ENCODE results near the gene FCHO1.

FCHO1 gene

DNA sequence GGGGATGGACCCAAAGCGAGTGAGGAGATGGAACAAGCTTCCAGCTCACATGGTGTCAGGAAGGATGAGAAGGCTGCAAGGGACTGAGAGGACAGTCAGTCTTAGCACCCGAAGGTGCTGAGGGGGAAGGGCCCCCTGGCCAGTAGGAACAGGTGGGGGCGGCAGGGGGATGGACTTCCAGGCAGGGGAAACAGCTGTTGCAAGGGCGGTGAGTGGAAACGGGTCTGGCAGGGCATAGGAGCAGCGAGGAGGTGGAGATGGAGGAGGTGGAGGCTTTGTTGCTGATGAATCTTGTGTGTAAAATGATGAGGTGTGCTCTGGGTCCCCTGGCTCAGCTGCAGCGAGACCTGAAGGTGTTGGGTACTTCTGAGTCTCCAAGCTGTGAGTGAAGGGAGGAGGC is 30.8 kb upstream of the FCHO1 start:
- peaks cover 12 to 56% (median 52%) of the 10 kb centered on the region in 5 donors for H3K4me1 ChIP-seq (ENCODE audit: control insufficient read depth in 5 of 5, insufficient read depth in 5 of 5, low read length in 5 of 5)
- H3K9me3 ChIP-seq (ENCODE audit: control insufficient read depth in 5 of 5, low read length in 5 of 5), result no peaks in the 10 kb centered on the region
- H3K4me3 ChIP-seq (ENCODE audit: low read depth in 1 of 5, low read length in 5 of 5), result peak overlapping the region; percentile 81 to 91 (median 89)
- peak overlapping the region; percentile 37 for H3K27ac ChIP-seq (ENCODE audit: low read depth, low read length)
- no peaks in the 10 kb centered on the region for H3K27me3 ChIP-seq (ENCODE audit: control insufficient read depth in 5 of 5, insufficient read depth in 4 of 5, low read length in 5 of 5)
- H3K9ac ChIP-seq (ENCODE audit: low read length in 5 of 5), result peak overlapping the region in 4 of 5 donors; percentile 77 to 94 (median 88)
- peaks cover 0 to 22% (median 18%) of the 10 kb centered on the region in 5 donors for H3K36me3 ChIP-seq (ENCODE audit: control insufficient read depth in 5 of 5, insufficient read depth in 5 of 5, low read length in 5 of 5)

DNA sequence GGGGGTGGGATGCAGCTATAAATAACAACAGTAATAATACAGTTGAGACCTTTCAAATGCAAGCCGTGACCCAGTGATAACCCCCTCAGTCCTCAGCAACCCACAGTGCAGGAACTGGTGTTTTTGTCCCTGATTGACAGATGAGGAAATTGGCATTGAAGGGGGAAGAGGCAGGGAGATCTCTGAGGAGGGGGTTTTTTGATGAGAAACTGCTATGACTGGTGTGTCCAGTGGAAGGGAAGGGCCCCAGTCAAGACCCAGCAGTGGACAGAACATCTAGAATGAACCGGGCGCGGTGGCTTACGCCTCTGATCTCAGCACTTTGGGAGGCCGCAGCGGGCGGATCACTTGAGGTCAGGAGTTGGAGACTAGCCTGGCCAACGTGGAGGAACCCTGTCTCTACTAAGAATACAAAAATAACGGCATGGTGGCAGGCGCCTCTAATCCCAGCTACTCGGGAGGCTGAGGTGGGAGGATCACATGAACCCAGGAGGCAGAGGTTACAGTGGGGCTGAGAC is 30.1 kb upstream of the FCHO1 start:
- Histone ChIP-seq H3K27ac (ENCODE audit: low read depth, low read length) (peak overlapping the region; percentile 23), H3K4me3 (ENCODE audit: low read depth in 1 of 5, low read length in 5 of 5) (peak overlapping the region; percentile 81 to 91 (median 89)), H3K36me3 (ENCODE audit: control insufficient read depth in 5 of 5, insufficient read depth in 5 of 5, low read length in 5 of 5) (peaks cover 0 to 29% (median 25%) of the 10 kb centered on the region in 5 donors), H3K9me3 (ENCODE audit: control insufficient read depth in 5 of 5, low read length in 5 of 5) (no peaks in the 10 kb centered on the region), H3K4me1 (ENCODE audit: control insufficient read depth in 5 of 5, insufficient read depth in 5 of 5, low read length in 5 of 5) (peaks cover 12 to 56% (median 52%) of the 10 kb centered on the region in 5 donors), H3K27me3 (ENCODE audit: control insufficient read depth in 5 of 5, insufficient read depth in 4 of 5, low read length in 5 of 5) (no peaks in the 10 kb centered on the region), H3K9ac (ENCODE audit: low read length in 5 of 5) (peak overlapping the region in 4 of 5 donors; percentile 52 to 94 (median 82))

- H3K4me1 ChIP-seq (ENCODE audit: control insufficient read depth in 5 of 5, insufficient read depth in 5 of 5, low read length in 5 of 5), result peaks cover 12 to 54% (median 50%) of the 10 kb centered on the region in 5 donors
- H3K36me3 ChIP-seq (ENCODE audit: control insufficient read depth in 5 of 5, insufficient read depth in 5 of 5, low read length in 5 of 5), result peaks cover 0 to 36% (median 31%) of the 10 kb centered on the region in 5 donors
- no peaks in the 10 kb centered on the region for H3K9me3 ChIP-seq (ENCODE audit: control insufficient read depth in 5 of 5, low read length in 5 of 5)
- peak overlapping the region; percentile 23 for H3K27ac ChIP-seq (ENCODE audit: low read depth, low read length)
- no peaks in the 10 kb centered on the region for H3K27me3 ChIP-seq (ENCODE audit: control insufficient read depth in 5 of 5, insufficient read depth in 4 of 5, low read length in 5 of 5)
- H3K4me3 ChIP-seq (ENCODE audit: low read depth in 1 of 5, low read length in 5 of 5), result peak overlapping the region in 3 of 5 donors; percentile 35 to 89 (median 81)
- H3K9ac ChIP-seq (ENCODE audit: low read length in 5 of 5), result peak overlapping the region in 2 of 5 donors; percentile 52 to 77
Observed at GRCh38 chr19:17721821-17722220, 29.5 kb upstream of the FCHO1 start.

GRCh38 chr19:17722655-17723240 is 28.5 kb upstream of the FCHO1 start:
- Histone ChIP-seq H3K9me3 (ENCODE audit: control insufficient read depth in 5 of 5, low read length in 5 of 5) (no peaks in the 10 kb centered on the region), H3K4me3 (ENCODE audit: low read depth in 1 of 5, low read length in 5 of 5) (no peak overlapping the region), H3K36me3 (ENCODE audit: control insufficient read depth in 5 of 5, insufficient read depth in 5 of 5, low read length in 5 of 5) (peaks cover 0 to 45% (median 41%) of the 10 kb centered on the region in 5 donors), H3K9ac (ENCODE audit: low read length in 5 of 5) (no peak overlapping the region), H3K27me3 (ENCODE audit: control insufficient read depth in 5 of 5, insufficient read depth in 4 of 5, low read length in 5 of 5) (no peaks in the 10 kb centered on the region), H3K27ac (ENCODE audit: low read depth, low read length) (no peak overlapping the region), H3K4me1 (ENCODE audit: control insufficient read depth in 5 of 5, insufficient read depth in 5 of 5, low read length in 5 of 5) (peaks cover 12 to 45% (median 41%) of the 10 kb centered on the region in 5 donors)

DNA sequence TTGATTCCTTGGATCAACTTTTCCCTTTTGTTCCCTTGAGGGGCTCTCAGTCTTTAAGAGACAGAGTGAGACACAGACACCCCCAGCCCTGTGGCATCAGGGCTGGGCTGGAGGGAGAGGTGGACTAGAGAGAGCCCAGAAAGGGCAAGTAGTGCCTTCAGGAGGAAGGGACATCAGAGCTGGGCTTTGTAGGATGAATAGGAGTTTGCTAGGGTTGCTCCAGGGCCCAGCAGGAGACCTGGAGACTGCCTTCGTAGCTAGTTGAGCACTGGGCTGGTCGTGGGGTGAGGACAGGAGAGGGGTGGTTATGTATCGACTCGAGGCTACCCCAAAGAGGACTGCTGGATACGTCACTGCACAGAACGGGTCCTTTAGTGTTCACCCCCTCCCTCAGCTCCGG is 26.6 kb upstream of the FCHO1 start:
- no peak overlapping the region for H3K9ac ChIP-seq (ENCODE audit: low read length in 5 of 5)
- no peaks in the 10 kb centered on the region for H3K27me3 ChIP-seq (ENCODE audit: control insufficient read depth in 5 of 5, insufficient read depth in 4 of 5, low read length in 5 of 5)
- H3K4me1 ChIP-seq (ENCODE audit: control insufficient read depth in 5 of 5, insufficient read depth in 5 of 5, low read length in 5 of 5), result peaks cover 12 to 36% (median 33%) of the 10 kb centered on the region in 5 donors
- peaks cover 0 to 63% (median 56%) of the 10 kb centered on the region in 5 donors for H3K36me3 ChIP-seq (ENCODE audit: control insufficient read depth in 5 of 5, insufficient read depth in 5 of 5, low read length in 5 of 5)
- no peak overlapping the region for H3K4me3 ChIP-seq (ENCODE audit: low read depth in 1 of 5, low read length in 5 of 5)
- H3K27ac ChIP-seq (ENCODE audit: low read depth, low read length), result no peak overlapping the region
- no peaks in the 10 kb centered on the region for H3K9me3 ChIP-seq (ENCODE audit: control insufficient read depth in 5 of 5, low read length in 5 of 5)

DNA sequence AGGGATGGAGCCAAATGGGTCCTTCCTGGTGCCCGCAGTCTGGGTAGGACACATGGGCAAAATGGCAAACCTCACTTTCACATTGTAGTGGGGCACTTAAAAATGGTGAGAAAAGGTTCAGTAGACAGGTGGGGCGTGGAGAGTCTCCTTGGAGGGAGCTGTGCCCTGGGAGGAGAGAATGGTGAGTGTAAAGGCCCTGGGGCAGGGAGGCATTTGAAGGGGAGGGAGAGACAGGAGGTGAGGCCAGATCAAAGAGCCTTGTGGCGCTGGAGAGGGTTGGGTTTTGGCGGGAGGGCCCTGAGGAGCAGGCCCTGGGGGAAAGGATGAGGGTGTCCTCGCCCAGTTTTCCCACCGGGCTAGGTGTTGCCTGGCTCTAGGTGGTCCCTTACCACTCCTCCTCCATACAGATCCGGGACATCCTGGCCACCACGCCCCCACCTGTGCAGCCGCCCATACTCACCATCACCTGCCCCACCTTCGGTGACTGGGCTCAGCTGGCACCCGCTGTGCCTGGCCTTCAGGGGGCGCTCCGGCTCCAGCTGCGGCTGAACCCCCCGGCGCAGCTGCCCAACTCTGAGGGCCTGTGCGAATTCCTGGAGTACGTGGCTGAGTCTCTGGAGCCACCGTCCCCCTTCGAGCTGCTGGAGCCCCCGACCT is 25.7 kb upstream of the FCHO1 start:
- no peak overlapping the region for H3K9ac ChIP-seq (ENCODE audit: low read length in 5 of 5)
- H3K4me3 ChIP-seq (ENCODE audit: low read depth in 1 of 5, low read length in 5 of 5), result no peak overlapping the region
- H3K36me3 ChIP-seq (ENCODE audit: control insufficient read depth in 5 of 5, insufficient read depth in 5 of 5, low read length in 5 of 5), result peaks cover 0 to 72% (median 62%) of the 10 kb centered on the region in 5 donors
- H3K4me1 ChIP-seq (ENCODE audit: control insufficient read depth in 5 of 5, insufficient read depth in 5 of 5, low read length in 5 of 5), result peaks cover 7 to 27% (median 24%) of the 10 kb centered on the region in 5 donors
- no peak overlapping the region for H3K27ac ChIP-seq (ENCODE audit: low read depth, low read length)
- H3K27me3 ChIP-seq (ENCODE audit: control insufficient read depth in 5 of 5, insufficient read depth in 4 of 5, low read length in 5 of 5), result no peaks in the 10 kb centered on the region
- H3K9me3 ChIP-seq (ENCODE audit: control insufficient read depth in 5 of 5, low read length in 5 of 5), result no peaks in the 10 kb centered on the region

DNA sequence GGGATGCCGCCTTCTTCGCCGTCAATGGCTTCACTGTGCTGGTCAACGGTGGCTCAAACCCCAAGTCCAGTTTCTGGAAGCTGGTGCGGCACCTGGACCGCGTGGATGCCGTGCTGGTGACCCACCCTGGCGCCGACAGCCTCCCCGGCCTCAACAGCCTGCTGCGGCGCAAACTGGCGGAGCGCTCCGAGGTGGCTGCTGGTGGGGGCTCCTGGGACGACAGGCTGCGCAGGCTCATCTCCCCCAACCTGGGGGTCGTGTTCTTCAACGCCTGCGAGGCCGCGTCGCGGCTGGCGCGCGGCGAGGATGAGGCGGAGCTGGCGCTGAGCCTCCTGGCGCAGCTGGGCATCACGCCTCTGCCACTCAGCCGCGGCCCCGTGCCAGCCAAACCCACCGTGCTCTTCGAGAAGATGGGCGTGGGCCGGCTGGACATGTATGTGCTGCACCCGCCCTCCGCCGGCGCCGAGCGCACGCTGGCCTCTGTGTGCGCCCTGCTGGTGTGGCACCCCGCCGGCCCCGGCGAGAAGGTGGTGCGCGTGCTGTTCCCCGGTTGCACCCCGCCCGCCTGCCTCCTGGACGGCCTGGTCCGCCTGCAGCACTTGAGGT is 25.0 kb upstream of the FCHO1 start:
- H3K4me1 ChIP-seq (ENCODE audit: control insufficient read depth in 5 of 5, insufficient read depth in 5 of 5, low read length in 5 of 5), result peaks cover 3 to 20% (median 17%) of the 10 kb centered on the region in 5 donors
- no peak overlapping the region for H3K9ac ChIP-seq (ENCODE audit: low read length in 5 of 5)
- H3K27me3 ChIP-seq (ENCODE audit: control insufficient read depth in 5 of 5, insufficient read depth in 4 of 5, low read length in 5 of 5), result no peaks in the 10 kb centered on the region
- H3K9me3 ChIP-seq (ENCODE audit: control insufficient read depth in 5 of 5, low read length in 5 of 5), result no peaks in the 10 kb centered on the region
- H3K27ac ChIP-seq (ENCODE audit: low read depth, low read length), result no peak overlapping the region
- H3K36me3 ChIP-seq (ENCODE audit: control insufficient read depth in 5 of 5, insufficient read depth in 5 of 5, low read length in 5 of 5), result peaks cover 3 to 77% (median 62%) of the 10 kb centered on the region in 5 donors
- no peak overlapping the region for H3K4me3 ChIP-seq (ENCODE audit: low read depth in 1 of 5, low read length in 5 of 5)

- peaks cover 0 to 11% (median 8%) of the 10 kb centered on the region in 5 donors for H3K4me1 ChIP-seq (ENCODE audit: control insufficient read depth in 5 of 5, insufficient read depth in 5 of 5, low read length in 5 of 5)
- H3K9me3 ChIP-seq (ENCODE audit: control insufficient read depth in 5 of 5, low read length in 5 of 5), result no peaks in the 10 kb centered on the region
- no peak overlapping the region for H3K9ac ChIP-seq (ENCODE audit: low read length in 5 of 5)
- no peaks in the 10 kb centered on the region for H3K27me3 ChIP-seq (ENCODE audit: control insufficient read depth in 5 of 5, insufficient read depth in 4 of 5, low read length in 5 of 5)
- no peak overlapping the region for H3K27ac ChIP-seq (ENCODE audit: low read depth, low read length)
- no peak overlapping the region for H3K4me3 ChIP-seq (ENCODE audit: low read depth in 1 of 5, low read length in 5 of 5)
- H3K36me3 ChIP-seq (ENCODE audit: control insufficient read depth in 5 of 5, insufficient read depth in 5 of 5, low read length in 5 of 5), result peaks cover 4 to 82% (median 66%) of the 10 kb centered on the region in 5 donors
Observed at GRCh38 chr19:17726964-17727773, 24.1 kb upstream of the FCHO1 start.

DNA sequence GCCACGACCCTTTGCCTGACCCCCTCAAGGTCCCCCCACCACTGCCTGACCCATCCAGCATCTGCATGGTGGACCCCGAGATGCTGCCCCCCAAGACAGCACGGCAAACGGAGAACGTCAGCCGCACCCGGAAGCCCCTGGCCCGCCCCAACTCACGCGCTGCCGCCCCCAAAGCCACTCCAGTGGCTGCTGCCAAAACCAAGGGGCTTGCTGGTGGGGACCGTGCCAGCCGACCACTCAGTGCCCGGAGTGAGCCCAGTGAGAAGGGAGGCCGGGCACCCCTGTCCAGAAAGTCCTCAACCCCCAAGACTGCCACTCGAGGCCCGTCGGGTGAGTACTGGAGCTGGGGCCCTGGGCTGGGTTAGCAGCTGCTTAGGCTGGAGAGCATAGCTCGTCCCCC is 23.4 kb upstream of the FCHO1 start:
- peaks cover 4 to 88% (median 73%) of the 10 kb centered on the region in 5 donors for H3K36me3 ChIP-seq (ENCODE audit: control insufficient read depth in 5 of 5, insufficient read depth in 5 of 5, low read length in 5 of 5)
- H3K4me1 ChIP-seq (ENCODE audit: control insufficient read depth in 5 of 5, insufficient read depth in 5 of 5, low read length in 5 of 5), result peaks cover 0 to 4% (median 3%) of the 10 kb centered on the region in 5 donors
- H3K9ac ChIP-seq (ENCODE audit: low read length in 5 of 5), result no peak overlapping the region
- H3K27me3 ChIP-seq (ENCODE audit: control insufficient read depth in 5 of 5, insufficient read depth in 4 of 5, low read length in 5 of 5), result no peaks in the 10 kb centered on the region
- no peak overlapping the region for H3K4me3 ChIP-seq (ENCODE audit: low read depth in 1 of 5, low read length in 5 of 5)
- no peaks in the 10 kb centered on the region for H3K9me3 ChIP-seq (ENCODE audit: control insufficient read depth in 5 of 5, low read length in 5 of 5)
- no peak overlapping the region for H3K27ac ChIP-seq (ENCODE audit: low read depth, low read length)
